Stimulated activated naive CD8-positive, alpha-beta T cell treated with anti-CD3 and anti-CD28 coated beads, Interleukin-15, Interleukin-2, amounts not matched to agents 100 ng/mL and 50 ng/mL, for 24 hours (primary cell): ENCODE data around the gene TCF4.

Experiments
- H3K27ac Mint-ChIP-seq: one replicate; pipeline ENCODE4 v1.8.0; 2021; ENCODE audit warnings: mild to moderate bottlenecking, mixed read lengths
- H3K27me3 Mint-ChIP-seq: one replicate; pipeline ENCODE4 v1.8.0; 2021; ENCODE audit warnings: mixed read lengths
- H3K36me3 Mint-ChIP-seq: one replicate; pipeline ENCODE4 v1.8.0; 2021; ENCODE audit warnings: low read depth, mixed read lengths
- H3K4me1 Mint-ChIP-seq: one replicate; pipeline ENCODE4 v1.8.0; 2021; ENCODE audit warnings: low read depth, mixed read lengths
- H3K4me3 Mint-ChIP-seq: one replicate; pipeline ENCODE4 v1.8.0; 2021; ENCODE audit warnings: mild to moderate bottlenecking, mixed read lengths
- H3K9me3 Mint-ChIP-seq: one replicate; pipeline ENCODE4 v1.8.0; 2021; ENCODE audit warnings: mixed read lengths

The TCF4 gene

DNA sequence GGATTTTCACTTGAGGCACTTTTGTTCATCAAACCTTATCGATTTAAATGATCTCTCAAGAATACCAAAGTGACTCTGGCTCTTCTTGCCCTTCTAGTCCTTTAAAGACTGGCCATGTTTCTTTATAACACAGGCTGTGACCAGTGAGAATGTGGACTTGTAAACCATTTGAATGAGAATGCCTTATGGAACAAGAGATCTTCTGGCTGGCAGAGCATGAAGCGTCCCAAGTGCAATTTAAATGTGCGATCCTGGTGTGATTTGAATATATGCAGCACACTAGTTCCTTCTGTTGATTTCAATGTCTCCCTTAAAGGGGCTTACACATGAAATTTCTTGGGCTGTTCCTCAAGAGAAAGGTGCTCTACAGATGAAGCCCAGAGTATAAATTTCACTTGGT lies 366.4 kb downstream of the TCF4 start:
- H3K36me3 Mint-ChIP-seq = no peaks in the 10 kb centered on the region
- H3K4me3 Mint-ChIP-seq = no peak overlapping the region
- H3K27me3 Mint-ChIP-seq = no peaks in the 10 kb centered on the region
- H3K27ac Mint-ChIP-seq = no peak overlapping the region
- no peaks in the 10 kb centered on the region for H3K4me1 Mint-ChIP-seq
- no peaks in the 10 kb centered on the region for H3K9me3 Mint-ChIP-seq

DNA sequence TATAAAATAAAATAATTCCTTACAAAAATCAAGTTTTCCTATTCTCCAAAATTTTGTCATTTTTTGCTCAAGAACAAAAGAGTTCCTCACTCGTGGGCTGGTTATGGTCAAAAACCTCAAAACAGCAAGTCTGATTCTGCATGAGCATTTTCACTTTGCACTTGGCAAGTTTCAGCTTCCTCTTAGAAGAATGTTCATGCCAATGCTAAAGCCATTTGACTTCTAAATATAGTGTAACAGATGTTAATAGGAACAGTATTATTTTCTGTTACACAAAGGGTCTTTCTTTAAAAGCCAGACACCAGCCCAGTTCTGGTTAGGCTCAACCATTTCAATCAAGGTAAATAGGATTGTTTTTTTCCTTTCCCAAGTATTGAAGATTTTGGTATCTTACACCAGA lies 367.5 kb downstream of the TCF4 start:
- H3K9me3 Mint-ChIP-seq = no peaks in the 10 kb centered on the region
- H3K4me1 Mint-ChIP-seq = no peaks in the 10 kb centered on the region
- no peaks in the 10 kb centered on the region for H3K27me3 Mint-ChIP-seq
- H3K4me3 Mint-ChIP-seq = no peak overlapping the region
- H3K27ac Mint-ChIP-seq = no peak overlapping the region
- H3K36me3 Mint-ChIP-seq = no peaks in the 10 kb centered on the region

DNA sequence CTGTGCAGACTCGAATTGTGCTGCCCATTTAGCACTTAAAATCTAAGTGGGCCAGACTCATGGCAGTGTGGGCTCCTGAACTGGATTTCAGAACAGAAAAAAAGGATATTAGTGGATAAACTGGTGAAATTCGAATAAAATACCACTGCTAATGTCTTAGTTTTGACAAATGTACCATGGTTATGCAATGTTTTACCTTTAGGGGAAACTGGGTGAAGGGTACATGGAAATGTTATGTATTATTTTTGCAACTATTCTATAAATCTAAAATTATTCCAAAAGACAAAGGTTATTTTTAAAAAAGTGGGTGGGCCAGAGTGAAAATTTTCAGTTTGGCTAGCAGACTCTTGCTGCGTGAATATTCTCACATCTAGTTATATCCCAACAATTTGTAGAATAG lies 368.2 kb downstream of the TCF4 start:
- no peaks in the 10 kb centered on the region for H3K27me3 Mint-ChIP-seq
- no peaks in the 10 kb centered on the region for H3K36me3 Mint-ChIP-seq
- H3K4me3 Mint-ChIP-seq = no peak overlapping the region
- H3K9me3 Mint-ChIP-seq = no peaks in the 10 kb centered on the region
- H3K4me1 Mint-ChIP-seq = no peaks in the 10 kb centered on the region
- no peak overlapping the region for H3K27ac Mint-ChIP-seq

DNA sequence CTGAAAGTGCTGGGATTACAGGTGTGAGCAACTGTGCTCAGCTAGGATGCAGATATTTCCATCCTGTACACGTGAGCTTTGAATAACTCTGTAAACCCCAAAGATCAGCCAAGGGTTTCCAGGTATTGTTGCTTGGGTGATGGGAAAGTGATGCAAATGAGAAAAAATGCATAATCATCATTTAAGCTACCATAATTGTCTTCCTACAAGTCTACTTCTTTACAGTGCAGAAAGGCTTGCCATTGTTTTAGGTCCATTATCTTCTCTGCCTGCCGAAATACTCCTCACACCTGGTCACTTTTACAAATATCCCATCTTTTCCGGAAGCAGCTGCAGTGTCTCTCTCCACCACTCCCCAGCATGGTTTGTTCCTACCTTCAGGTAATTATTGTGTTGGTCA lies 368.9 kb downstream of the TCF4 start:
- H3K4me3 Mint-ChIP-seq = no peak overlapping the region
- H3K4me1 Mint-ChIP-seq = no peaks in the 10 kb centered on the region
- no peak overlapping the region for H3K27ac Mint-ChIP-seq
- no peaks in the 10 kb centered on the region for H3K9me3 Mint-ChIP-seq
- no peaks in the 10 kb centered on the region for H3K27me3 Mint-ChIP-seq
- no peaks in the 10 kb centered on the region for H3K36me3 Mint-ChIP-seq

DNA sequence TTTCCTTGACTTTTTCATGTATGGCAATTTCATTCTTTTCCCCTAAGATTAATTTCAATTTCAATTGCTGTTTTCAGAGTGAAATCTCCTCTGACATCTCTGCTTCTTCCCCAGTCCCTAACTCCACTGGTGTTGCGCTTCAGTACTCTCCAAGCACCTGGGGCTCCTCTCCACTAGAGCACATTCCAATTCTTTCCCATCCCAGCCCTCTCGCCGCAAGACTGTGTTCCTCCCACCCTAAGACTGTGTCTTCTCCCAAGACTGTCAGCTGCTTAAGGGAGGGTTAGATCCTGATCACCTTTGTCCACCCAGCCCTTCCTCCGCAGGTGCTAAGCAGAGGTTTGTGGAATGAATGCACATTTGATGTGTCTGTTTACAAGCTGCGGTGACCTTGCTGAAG lies 373.0 kb downstream of the TCF4 start:
- Mint-ChIP-seq H3K27me3 (no peaks in the 10 kb centered on the region), H3K27ac (no peak overlapping the region), H3K36me3 (no peaks in the 10 kb centered on the region), H3K9me3 (no peaks in the 10 kb centered on the region), H3K4me1 (no peaks in the 10 kb centered on the region), H3K4me3 (no peak overlapping the region)

DNA sequence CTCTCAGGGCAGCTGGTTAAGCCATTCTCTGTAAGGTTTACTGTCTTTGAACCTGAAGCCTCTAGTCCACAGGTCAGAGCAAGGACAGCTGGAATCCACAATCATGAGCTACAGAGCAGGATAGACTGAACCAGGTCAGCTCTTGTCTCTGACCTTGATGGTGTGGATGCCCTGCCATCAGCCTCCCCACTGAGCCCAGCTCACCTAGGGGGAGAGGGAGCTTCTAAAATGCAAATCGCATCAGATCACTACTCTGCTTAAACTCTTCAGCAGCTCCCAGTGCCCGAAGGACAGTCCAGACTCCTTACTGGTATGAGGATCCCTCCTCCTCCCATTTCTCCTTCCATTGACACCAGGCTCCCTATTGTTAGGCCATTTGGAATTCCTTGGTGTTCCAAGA lies 373.5 kb downstream of the TCF4 start:
- Mint-ChIP-seq H3K27me3 (no peaks in the 10 kb centered on the region), H3K36me3 (no peaks in the 10 kb centered on the region), H3K4me1 (no peaks in the 10 kb centered on the region), H3K27ac (no peak overlapping the region), H3K4me3 (no peak overlapping the region), H3K9me3 (no peaks in the 10 kb centered on the region)

DNA sequence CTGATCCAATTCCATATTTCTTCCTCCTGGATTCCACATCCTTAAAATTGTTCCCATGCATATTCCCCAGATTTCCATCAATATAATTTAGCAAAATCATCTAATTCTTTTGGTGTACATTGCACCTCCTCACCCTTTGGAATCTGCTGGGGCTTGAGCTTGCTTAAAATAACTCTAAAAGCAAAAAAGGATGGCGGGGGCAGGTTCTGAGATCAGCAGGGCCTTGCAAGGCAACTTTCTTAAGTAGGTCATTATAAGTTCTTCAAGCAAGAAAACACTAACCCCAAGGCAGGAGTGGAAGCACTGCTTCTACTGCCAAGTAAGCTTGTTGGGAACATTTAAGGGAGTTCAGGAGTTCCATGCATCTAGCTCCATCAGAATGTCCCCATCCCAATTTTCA lies 374.4 kb downstream of the TCF4 start:
- no peak overlapping the region for H3K27ac Mint-ChIP-seq
- H3K4me3 Mint-ChIP-seq = no peak overlapping the region
- H3K9me3 Mint-ChIP-seq = peaks cover 7% of the 10 kb centered on the region
- no peaks in the 10 kb centered on the region for H3K4me1 Mint-ChIP-seq
- H3K36me3 Mint-ChIP-seq = no peaks in the 10 kb centered on the region
- no peaks in the 10 kb centered on the region for H3K27me3 Mint-ChIP-seq

DNA sequence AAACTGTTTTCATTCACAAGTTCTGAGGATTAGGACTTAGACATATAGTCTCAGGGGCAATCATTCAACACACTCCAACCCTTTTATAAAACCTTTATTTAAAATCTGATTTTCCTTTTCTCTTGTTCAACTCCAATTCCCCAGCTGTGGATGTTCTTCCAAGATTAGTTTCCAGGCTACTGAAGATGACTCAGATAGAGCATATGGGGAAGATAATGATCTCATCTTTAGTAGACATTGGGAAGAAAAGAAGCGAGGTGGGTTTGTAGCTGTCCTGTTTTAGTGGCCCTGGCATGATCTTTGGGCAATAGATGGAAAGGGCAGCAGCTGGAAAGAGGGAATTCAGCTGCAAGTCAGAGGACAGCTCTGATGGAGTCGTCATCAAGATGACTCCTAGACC lies 381.1 kb downstream of the TCF4 start:
- Mint-ChIP-seq H3K9me3 (peaks cover 13% of the 10 kb centered on the region), H3K4me1 (no peaks in the 10 kb centered on the region), H3K36me3 (no peaks in the 10 kb centered on the region), H3K27me3 (no peaks in the 10 kb centered on the region), H3K27ac (no peak overlapping the region), H3K4me3 (no peak overlapping the region)

DNA sequence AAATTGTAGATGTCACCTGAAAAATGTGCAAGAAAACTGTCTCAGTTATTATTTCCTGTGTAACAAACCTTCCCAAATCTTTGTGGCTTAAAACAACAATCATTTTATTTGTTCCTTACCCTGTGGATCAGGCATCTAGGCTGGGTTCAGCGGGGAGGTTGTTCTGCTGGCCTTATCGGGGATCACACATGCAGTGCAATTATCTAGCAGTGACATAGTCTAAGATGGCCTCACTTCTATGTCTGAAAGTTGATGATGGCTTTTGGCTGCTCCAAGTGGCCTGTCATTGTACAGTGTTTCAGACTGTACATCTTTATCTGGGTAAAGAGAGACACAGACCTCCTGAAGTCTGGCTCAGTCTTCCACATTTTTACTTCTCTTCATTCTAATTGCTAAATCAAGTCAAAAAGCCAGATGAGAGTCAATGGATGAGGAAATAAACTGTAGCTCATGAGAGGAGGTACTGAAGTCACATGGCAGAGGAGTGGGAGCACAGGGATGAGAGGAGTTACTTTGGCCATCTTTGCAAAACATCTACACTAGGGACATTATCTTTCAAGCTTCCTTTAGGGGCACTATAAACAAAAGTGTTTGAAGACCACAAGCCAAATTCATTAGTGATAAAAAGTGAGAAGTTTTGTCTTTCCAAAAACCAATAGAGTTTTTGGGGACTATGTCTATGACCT lies 385.6 kb downstream of the TCF4 start:
- Mint-ChIP-seq H3K9me3 (no peaks in the 10 kb centered on the region), H3K36me3 (no peaks in the 10 kb centered on the region), H3K27me3 (no peaks in the 10 kb centered on the region), H3K4me3 (no peak overlapping the region), H3K4me1 (no peaks in the 10 kb centered on the region), H3K27ac (no peak overlapping the region)

DNA sequence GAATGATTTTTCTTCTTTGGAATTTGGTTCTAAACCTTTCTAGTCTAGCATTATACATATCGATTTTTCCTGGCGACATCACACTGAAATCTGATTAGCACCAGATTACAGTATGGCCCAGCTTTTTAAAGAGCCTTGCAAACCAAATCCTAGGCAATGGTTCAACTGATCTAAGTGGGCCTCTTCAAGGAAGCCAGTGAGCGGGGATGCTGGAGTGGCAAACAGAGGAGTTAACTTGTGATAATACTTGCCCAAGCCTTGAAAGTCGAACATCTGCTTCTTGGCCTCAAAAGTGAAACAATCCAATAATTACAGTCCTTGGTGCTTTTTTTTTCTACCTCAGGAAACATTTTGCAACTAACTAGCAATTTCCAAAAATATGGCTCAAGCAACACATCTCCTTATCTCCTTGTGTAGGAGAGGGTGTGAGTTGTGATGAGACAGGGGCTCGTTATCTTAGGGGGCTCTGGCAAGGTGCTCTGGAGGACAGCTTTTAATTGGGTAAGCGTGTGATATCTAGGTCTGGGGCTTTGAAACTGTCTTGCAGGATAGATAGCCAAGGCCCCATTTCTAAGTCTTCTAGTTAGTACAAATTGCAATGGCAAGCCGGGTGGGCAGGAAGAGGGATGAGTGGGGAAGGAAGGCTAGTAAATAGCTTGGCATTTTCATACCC lies 388.6 kb downstream of the TCF4 start:
- no peaks in the 10 kb centered on the region for H3K27me3 Mint-ChIP-seq
- H3K9me3 Mint-ChIP-seq = no peaks in the 10 kb centered on the region

DNA sequence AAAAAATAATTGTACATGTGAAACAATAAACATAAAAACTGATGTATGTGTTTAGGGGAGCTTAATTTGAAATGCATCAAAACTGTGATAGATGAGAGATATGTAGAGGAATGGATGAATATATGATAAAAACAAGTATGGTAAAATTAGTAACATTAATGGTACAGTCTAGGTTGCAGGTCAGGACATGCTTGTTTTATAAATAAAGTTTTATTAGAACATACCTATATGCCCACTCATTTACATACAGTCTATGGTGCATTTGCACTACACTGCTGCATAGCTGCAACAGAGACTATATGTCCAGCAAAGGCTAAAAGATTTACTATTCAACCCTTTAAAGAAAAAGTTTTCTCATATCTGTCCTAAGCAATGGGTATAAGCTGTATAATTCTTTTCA lies 392.1 kb downstream of the TCF4 start:
- Mint-ChIP-seq H3K4me3 (no peak overlapping the region), H3K27me3 (no peaks in the 10 kb centered on the region), H3K4me1 (no peaks in the 10 kb centered on the region), H3K36me3 (no peaks in the 10 kb centered on the region), H3K9me3 (no peaks in the 10 kb centered on the region), H3K27ac (no peak overlapping the region)

More for the DNA sequence above, 388.6 kb downstream of the TCF4 start:
- no peaks in the 10 kb centered on the region for H3K4me1 Mint-ChIP-seq
- no peak overlapping the region for H3K4me3 Mint-ChIP-seq
- no peaks in the 10 kb centered on the region for H3K36me3 Mint-ChIP-seq
- no peak overlapping the region for H3K27ac Mint-ChIP-seq

DNA sequence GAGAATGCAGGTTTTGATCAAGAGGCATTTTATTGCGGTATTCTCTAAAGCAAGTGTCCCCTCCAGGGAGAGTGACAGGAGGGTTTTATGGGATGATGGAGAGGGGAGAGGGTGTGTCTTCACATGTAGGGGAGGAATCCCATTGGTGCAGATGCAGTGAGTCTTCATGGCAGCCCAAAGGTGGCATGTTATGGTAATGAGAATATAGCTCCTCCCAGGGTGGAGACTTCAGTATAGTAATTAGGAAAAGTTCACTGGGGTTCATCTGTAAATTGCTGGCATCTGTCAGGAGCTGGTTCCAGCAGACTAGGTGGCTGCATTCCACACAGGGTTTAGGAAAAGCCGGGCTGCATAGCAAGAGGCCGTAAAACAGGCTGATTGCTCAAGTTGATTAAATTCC lies 398.0 kb downstream of the TCF4 start:
- no peak overlapping the region for H3K27ac Mint-ChIP-seq
- peaks cover 10% of the 10 kb centered on the region for H3K27me3 Mint-ChIP-seq
- H3K36me3 Mint-ChIP-seq = no peaks in the 10 kb centered on the region
- H3K9me3 Mint-ChIP-seq = no peaks in the 10 kb centered on the region
- H3K4me1 Mint-ChIP-seq = peaks cover 3% of the 10 kb centered on the region
- H3K4me3 Mint-ChIP-seq = no peak overlapping the region

DNA sequence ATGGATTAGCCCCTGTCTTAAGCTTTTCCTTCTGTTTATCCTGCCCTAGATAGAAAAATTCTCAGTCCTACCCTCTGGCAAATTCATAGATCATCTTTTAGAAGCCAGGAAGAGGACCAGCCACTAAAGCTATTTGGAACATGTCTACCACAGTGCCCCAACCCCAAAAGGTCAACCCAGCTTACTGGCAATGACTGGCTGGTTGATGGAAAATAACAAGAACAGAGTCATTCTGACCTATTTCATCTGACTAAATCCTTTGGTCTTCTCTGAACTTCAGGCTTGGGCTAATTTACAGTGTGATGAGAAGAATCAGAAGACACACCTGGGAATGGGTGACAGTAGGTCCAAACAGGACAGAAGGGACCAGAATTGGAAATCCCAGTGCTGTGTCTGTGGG lies 401.4 kb downstream of the TCF4 start:
- H3K36me3 Mint-ChIP-seq = no peaks in the 10 kb centered on the region
- no peak overlapping the region for H3K4me3 Mint-ChIP-seq
- H3K4me1 Mint-ChIP-seq = peaks cover 3% of the 10 kb centered on the region
- no peaks in the 10 kb centered on the region for H3K9me3 Mint-ChIP-seq
- H3K27ac Mint-ChIP-seq = no peak overlapping the region
- H3K27me3 Mint-ChIP-seq = peaks cover 10% of the 10 kb centered on the region

DNA sequence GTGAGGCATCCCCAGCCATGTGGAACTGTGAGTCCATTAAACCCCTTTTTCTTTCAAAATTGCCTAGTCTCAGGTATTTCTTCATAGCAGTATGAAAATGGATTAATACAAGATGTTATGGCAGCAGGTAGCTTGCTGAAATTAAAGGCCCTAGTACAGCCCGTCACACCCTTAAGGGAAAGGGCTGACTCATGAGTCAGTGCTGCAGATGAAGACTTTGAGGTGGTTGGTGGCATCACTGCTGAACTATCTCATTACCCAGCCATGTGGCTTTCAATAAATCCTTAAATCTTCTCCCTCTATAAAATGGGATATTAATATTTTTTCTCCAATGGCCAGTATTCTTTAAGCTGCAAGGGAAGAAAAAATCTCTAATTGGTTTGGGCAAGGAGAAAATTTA lies 402.6 kb downstream of the TCF4 start:
- H3K4me1 Mint-ChIP-seq = peaks cover 3% of the 10 kb centered on the region

DNA sequence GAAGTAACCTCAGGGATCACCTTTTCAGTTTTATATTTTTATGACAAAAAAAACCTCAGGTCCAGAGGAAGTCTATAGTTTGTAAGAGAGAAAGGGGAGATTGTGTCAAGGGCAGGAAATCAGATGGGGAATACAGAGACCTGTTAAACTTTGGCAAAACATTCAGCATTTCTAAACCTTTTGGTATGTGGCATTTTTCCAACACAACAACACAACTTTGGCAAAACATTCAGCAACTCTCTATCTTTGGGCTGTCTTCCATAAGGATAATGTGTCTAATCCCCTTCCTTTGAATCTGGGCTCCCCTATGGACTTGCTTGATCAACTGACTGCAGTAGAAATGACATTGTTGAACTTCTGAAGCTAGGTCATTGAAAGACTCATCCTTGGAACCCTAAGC lies 408.2 kb downstream of the TCF4 start:
- no peak overlapping the region for H3K27ac Mint-ChIP-seq
- H3K36me3 Mint-ChIP-seq = no peaks in the 10 kb centered on the region
- no peaks in the 10 kb centered on the region for H3K4me1 Mint-ChIP-seq
- H3K27me3 Mint-ChIP-seq = no peaks in the 10 kb centered on the region
- H3K9me3 Mint-ChIP-seq = peaks cover 9% of the 10 kb centered on the region
- no peak overlapping the region for H3K4me3 Mint-ChIP-seq

More for the DNA sequence above, 402.6 kb downstream of the TCF4 start:
- Mint-ChIP-seq H3K27ac (no peak overlapping the region), H3K36me3 (no peaks in the 10 kb centered on the region), H3K9me3 (no peaks in the 10 kb centered on the region), H3K4me3 (no peak overlapping the region), H3K27me3 (peaks cover 10% of the 10 kb centered on the region)

DNA sequence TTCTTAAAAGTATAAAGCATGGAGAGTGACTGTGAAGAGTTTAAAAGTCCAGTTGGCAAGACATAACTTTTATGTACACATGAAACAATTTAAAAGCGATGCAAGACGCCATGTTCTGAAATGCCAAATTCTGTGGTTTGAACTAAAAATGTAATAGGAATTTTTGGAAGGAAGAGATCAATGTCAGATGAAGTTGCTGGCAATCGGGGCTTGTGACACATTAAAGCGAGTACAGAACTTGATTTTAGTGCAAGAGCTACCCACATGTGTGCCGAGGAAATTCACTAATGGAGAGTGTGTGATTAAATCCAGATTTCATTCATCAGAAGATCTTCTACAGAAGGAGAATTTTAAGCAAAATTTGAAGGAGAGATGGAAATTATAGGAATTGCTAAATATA lies 408.6 kb downstream of the TCF4 start:
- Mint-ChIP-seq H3K36me3 (no peaks in the 10 kb centered on the region), H3K27ac (no peak overlapping the region), H3K27me3 (no peaks in the 10 kb centered on the region), H3K9me3 (peaks cover 9% of the 10 kb centered on the region), H3K4me3 (no peak overlapping the region), H3K4me1 (no peaks in the 10 kb centered on the region)
